Activated CD8-positive, alpha-beta memory T cell treated with anti-CD3 and anti-CD28 coated beads, Interleukin-2, amount 50 U/mL, for 1 hour (primary cell): ENCODE data around the gene CCDC92.

Experiments
- DNase-seq: peaks from one replicate; pipeline ENCODE4 v3.0.0-alpha.2; 2020; ENCODE audit errors: extremely low read depth

Gene CCDC92

GRCh38 chr12:124002021-124002644 is 29.5 kb upstream of the CCDC92 start:
- DNase-seq = no peak

GRCh38 chr12:124001343-124001742 is 28.7 kb upstream of the CCDC92 start:
- no peak for DNase-seq

GRCh38 chr12:124000111-124000510 is 27.5 kb upstream of the CCDC92 start:
- DNase-seq = no peak

GRCh38 chr12:123998991-123999359 is 26.3 kb upstream of the CCDC92 start:
- DNase-seq = no peak

- DNase-seq = no peak
These were observed 25.8 kb upstream of the CCDC92 start for GRCh38 chr12:123998344-123998990.

- DNase-seq = no peak
These were observed 25.3 kb upstream of the CCDC92 start for GRCh38 chr12:123997908-123998307.

GRCh38 chr12:123997033-123997822 is 24.6 kb upstream of the CCDC92 start:
- no peak for DNase-seq

GRCh38 chr12:123996581-123996980 is 23.9 kb upstream of the CCDC92 start:
- DNase-seq = no peak

- DNase-seq = no peak
These were observed 22.6 kb upstream of the CCDC92 start for GRCh38 chr12:123995023-123995748.

- DNase-seq = no peak
These were observed 19.6 kb upstream of the CCDC92 start for GRCh38 chr12:123992118-123992825.

- no peak for DNase-seq
These were observed 18.8 kb upstream of the CCDC92 start for GRCh38 chr12:123991372-123991951.

- no peak for DNase-seq
These were observed 17.9 kb upstream of the CCDC92 start for GRCh38 chr12:123990511-123990910.

- no peak for DNase-seq
These were observed 17.1 kb upstream of the CCDC92 start for GRCh38 chr12:123989753-123990152.

GRCh38 chr12:123989168-123989567 is 16.5 kb upstream of the CCDC92 start:
- no peak for DNase-seq

GRCh38 chr12:123987022-123987421 is 14.4 kb upstream of the CCDC92 start:
- DNase-seq = no peak

- DNase-seq = no peak
These were observed 13.8 kb upstream of the CCDC92 start for GRCh38 chr12:123986374-123986965.

- no peak for DNase-seq
These were observed 12.3 kb upstream of the CCDC92 start for GRCh38 chr12:123984903-123985302.

- peak; percentile 20 for DNase-seq
These were observed 11.3 kb upstream of the CCDC92 start for GRCh38 chr12:123983822-123984485.

GRCh38 chr12:123982269-123982668 is 9.6 kb upstream of the CCDC92 start:
- DNase-seq = no peak

GRCh38 chr12:123979566-123979965 is 6.9 kb upstream of the CCDC92 start:
- DNase-seq = no peak
